HL-60 (cell line): Measurements from ENCODE around the gene FLNC.

Experiments
- CTCF ChIP-seq: IDR thresholded peaks from one replicate; pipeline ENCODE4 v1.5.1; 2011; ENCODE audit warnings: low read length, control low read depth, inconsistent platforms; ENCODE audit not compliant: insufficient read depth
- POLR2AphosphoS5 ChIP-seq: IDR thresholded peaks from 2 replicates; pipeline ENCODE4 v1.6.1; 2012; ENCODE audit warnings: low read depth
- REST ChIP-seq: IDR thresholded peaks from 2 replicates; pipeline ENCODE4 v1.6.1; 2012; ENCODE audit warnings: low read depth; ENCODE audit not compliant: insufficient replicate concordance

- TF ChIP-seq CTCF (no peak), REST (no peak), POLR2AphosphoS5 (no peak)
Measured at GRCh38 chr7:128846781-128847444, 16.7 kb downstream of the FLNC start.
